Natural killer cell treated with Interleukin-12 subunit alpha and Interleukin-12 subunit beta and Interleukin-15 and Interleukin-18, amount 100 ng/mL, for 72 hours (primary cell): ENCODE data around the gene KCNH8. TPM values are rescaled to one million over a fixed set of nuclear protein-coding genes. Genes with fewer than 3 reads are reported as not detected.

Experiments used
- ATAC-seq, 2 donors: fragments of 150-1000 bp; cut with Tn5 transposase in 1 of 2; sonication (Bioruptor Pico), chemical (Tn5 transposase) in 1 of 2; 2 replicates each; pipeline ENCODE4 v1.10.0; 2021
- DNase-seq: peaks from one replicate; pipeline ENCODE4 v3.0.0; 2022; ENCODE audit warnings: low spot score
- H3K27ac Mint-ChIP-seq, 2 donors: 1 replicate in 1 of 2; 2 replicates in 1 of 2; pipeline ENCODE4 v1.8.0; 2022; ENCODE audit warnings: mixed read lengths in 2 of 2, mild to moderate bottlenecking in 1 of 2, moderate library complexity in 1 of 2
- H3K27me3 Mint-ChIP-seq, 2 donors: 1 replicate in 1 of 2; 2 replicates in 1 of 2; pipeline ENCODE4 v1.8.0; 2022; ENCODE audit warnings: mixed read lengths in 2 of 2
- H3K36me3 Mint-ChIP-seq: one replicate; pipeline ENCODE4 v1.8.0; 2022; ENCODE audit warnings: mixed read lengths
- H3K4me1 Mint-ChIP-seq, 2 donors: 1 replicate in 1 of 2; 2 replicates in 1 of 2; pipeline ENCODE4 v1.8.0; 2022; ENCODE audit warnings: low read depth in 2 of 2, mixed read lengths in 2 of 2, mild to moderate bottlenecking in 1 of 2
- H3K4me3 Mint-ChIP-seq: one replicate; pipeline ENCODE4 v1.8.0; 2022; ENCODE audit warnings: mixed read lengths
- H3K9me3 Mint-ChIP-seq: 2 replicates; pipeline ENCODE4 v1.8.0; 2022; ENCODE audit warnings: mixed read lengths
- total RNA-seq, 2 donors: library from RNA; stranded (reverse); gene quantifications; one replicate each; pipeline ENCODE4 v1.2.3, GENCODE V29; 2022

KCNH8 gene
- total RNA-seq, 2 donors from 2014 or later = not detected

GRCh38 chr3:19148768-19149091 is 420 bp downstream of the KCNH8 start:
- H3K27me3 Mint-ChIP-seq = peaks cover 21 to 37% of the 10 kb centered on the region in 2 donors
- DNase-seq = no peak

GRCh38 chr3:19149368-19149767 is 1.1 kb downstream of the KCNH8 start:
- H3K4me3 Mint-ChIP-seq = no peak overlapping the region
- H3K27ac Mint-ChIP-seq = no peak overlapping the region
- peaks cover 20% of the 10 kb centered on the region in 2 donors for H3K4me1 Mint-ChIP-seq
- peaks cover 16% of the 10 kb centered on the region for H3K36me3 Mint-ChIP-seq
- ATAC-seq (no peak), DNase-seq (no peak)
- peaks cover 3% of the 10 kb centered on the region for H3K9me3 Mint-ChIP-seq
- H3K27me3 Mint-ChIP-seq = peaks cover 24 to 37% of the 10 kb centered on the region in 2 donors

More at GRCh38 chr3:19148768-19149091, 420 bp downstream of the KCNH8 start:
- no peak overlapping the region for H3K27ac Mint-ChIP-seq
- H3K36me3 Mint-ChIP-seq = peaks cover 16% of the 10 kb centered on the region
- peak overlapping the region; percentile 74 for H3K4me3 Mint-ChIP-seq
- peaks cover 3% of the 10 kb centered on the region for H3K9me3 Mint-ChIP-seq
- ATAC-seq = no peak
- peaks cover 20% of the 10 kb centered on the region in 2 donors for H3K4me1 Mint-ChIP-seq

GRCh38 chr3:19151171-19151570 is 2.9 kb downstream of the KCNH8 start:
- H3K4me1 Mint-ChIP-seq = peaks cover 14 to 16% of the 10 kb centered on the region in 2 donors
- no peak for ATAC-seq
- no peak overlapping the region for H3K4me3 Mint-ChIP-seq
- peaks cover 9% of the 10 kb centered on the region for H3K36me3 Mint-ChIP-seq
- no peak overlapping the region for H3K27ac Mint-ChIP-seq
- peaks cover 8% of the 10 kb centered on the region for H3K9me3 Mint-ChIP-seq
- peaks cover 30 to 40% of the 10 kb centered on the region in 2 donors for H3K27me3 Mint-ChIP-seq
- no peak for DNase-seq

- Mint-ChIP-seq H3K27me3 (peaks cover 19 to 21% of the 10 kb centered on the region in 2 donors), H3K36me3 (no peaks in the 10 kb centered on the region), H3K27ac (no peak overlapping the region), H3K9me3 (peaks cover 5% of the 10 kb centered on the region), H3K4me1 (no peaks in the 10 kb centered on the region), H3K4me3 (no peak overlapping the region)
- DNase-seq (no peak), ATAC-seq (no peak)
Observed at GRCh38 chr3:19154693-19155250, 6.5 kb downstream of the KCNH8 start.

- Mint-ChIP-seq H3K27ac (no peak overlapping the region), H3K9me3 (peaks cover 5% of the 10 kb centered on the region), H3K4me1 (no peaks in the 10 kb centered on the region), H3K36me3 (no peaks in the 10 kb centered on the region), H3K4me3 (no peak overlapping the region), H3K27me3 (peaks cover 15 to 17% of the 10 kb centered on the region in 2 donors)
- ATAC-seq (no peak), DNase-seq (no peak)
Observed at GRCh38 chr3:19155375-19155774, 7.1 kb downstream of the KCNH8 start.

GRCh38 chr3:19159966-19160635 is 11.8 kb downstream of the KCNH8 start:
- no peaks in the 10 kb centered on the region for H3K36me3 Mint-ChIP-seq

GRCh38 chr3:19165654-19166053 is 17.3 kb downstream of the KCNH8 start:
- peaks cover 3% of the 10 kb centered on the region for H3K9me3 Mint-ChIP-seq
- H3K27me3 Mint-ChIP-seq = peaks cover 0 to 6% of the 10 kb centered on the region in 2 donors
- no peak overlapping the region for H3K4me3 Mint-ChIP-seq
- DNase-seq = no peak
- H3K27ac Mint-ChIP-seq = no peak overlapping the region
- no peaks in the 10 kb centered on the region for H3K4me1 Mint-ChIP-seq
- no peaks in the 10 kb centered on the region for H3K36me3 Mint-ChIP-seq
- no peak for ATAC-seq

More at GRCh38 chr3:19159966-19160635, 11.8 kb downstream of the KCNH8 start:
- no peak for DNase-seq
- Mint-ChIP-seq H3K4me3 (no peak overlapping the region), H3K27me3 (peaks cover 10 to 15% of the 10 kb centered on the region in 2 donors), H3K9me3 (peaks cover 5% of the 10 kb centered on the region), H3K4me1 (no peaks in the 10 kb centered on the region), H3K27ac (no peak overlapping the region)
- no peak for ATAC-seq

GRCh38 chr3:19171794-19172193 is 23.5 kb downstream of the KCNH8 start:
- DNase-seq (no peak), ATAC-seq (no peak)
- no peaks in the 10 kb centered on the region for H3K36me3 Mint-ChIP-seq
- peaks cover 0 to 7% of the 10 kb centered on the region in 2 donors for H3K27me3 Mint-ChIP-seq
- H3K27ac Mint-ChIP-seq = no peak overlapping the region
- no peak overlapping the region for H3K4me3 Mint-ChIP-seq
- no peaks in the 10 kb centered on the region for H3K4me1 Mint-ChIP-seq
- H3K9me3 Mint-ChIP-seq = peaks cover 3% of the 10 kb centered on the region

GRCh38 chr3:19173945-19174344 is 25.6 kb downstream of the KCNH8 start:
- Mint-ChIP-seq H3K27me3 (peaks cover 3 to 7% of the 10 kb centered on the region in 2 donors), H3K27ac (no peak overlapping the region), H3K36me3 (no peaks in the 10 kb centered on the region), H3K9me3 (peaks cover 3% of the 10 kb centered on the region), H3K4me1 (no peaks in the 10 kb centered on the region), H3K4me3 (no peak overlapping the region)
- ATAC-seq (no peak), DNase-seq (no peak)

GRCh38 chr3:19183584-19183983 is 35.3 kb downstream of the KCNH8 start:
- H3K27me3 Mint-ChIP-seq = no peaks in the 10 kb centered on the region
- peaks cover 4 to 6% of the 10 kb centered on the region in 2 donors for H3K4me1 Mint-ChIP-seq
- ATAC-seq = no peak
- H3K36me3 Mint-ChIP-seq = no peaks in the 10 kb centered on the region
- no peak overlapping the region for H3K27ac Mint-ChIP-seq
- H3K4me3 Mint-ChIP-seq = peak overlapping the region; percentile 25
- no peak for DNase-seq
- H3K9me3 Mint-ChIP-seq = no peaks in the 10 kb centered on the region

GRCh38 chr3:19190126-19190525 is 41.8 kb downstream of the KCNH8 start:
- Mint-ChIP-seq H3K9me3 (no peaks in the 10 kb centered on the region), H3K4me1 (peaks cover 3 to 12% of the 10 kb centered on the region in 2 donors), H3K36me3 (no peaks in the 10 kb centered on the region), H3K27me3 (no peaks in the 10 kb centered on the region), H3K4me3 (no peak overlapping the region), H3K27ac (peak overlapping the region in 1 of 2 donors; percentile 40)
- no peak for DNase-seq
- ATAC-seq = no peak

GRCh38 chr3:19190602-19191001 is 42.3 kb downstream of the KCNH8 start:
- Mint-ChIP-seq H3K9me3 (no peaks in the 10 kb centered on the region), H3K27ac (peak overlapping the region in 1 of 2 donors; percentile 40), H3K4me3 (no peak overlapping the region), H3K27me3 (no peaks in the 10 kb centered on the region), H3K4me1 (peaks cover 3 to 12% of the 10 kb centered on the region in 2 donors), H3K36me3 (no peaks in the 10 kb centered on the region)
- DNase-seq = no peak
- ATAC-seq = peak; percentile 89 to 93

GRCh38 chr3:19199131-19199530 is 50.8 kb downstream of the KCNH8 start:
- ATAC-seq (no peak), DNase-seq (no peak)
- peaks cover 3% of the 10 kb centered on the region for H3K9me3 Mint-ChIP-seq
- no peaks in the 10 kb centered on the region for H3K4me1 Mint-ChIP-seq
- no peak overlapping the region for H3K4me3 Mint-ChIP-seq
- no peak overlapping the region for H3K27ac Mint-ChIP-seq
- no peaks in the 10 kb centered on the region for H3K27me3 Mint-ChIP-seq
- H3K36me3 Mint-ChIP-seq = no peaks in the 10 kb centered on the region

- Mint-ChIP-seq H3K4me1 (no peaks in the 10 kb centered on the region), H3K27me3 (peaks cover 0 to 8% of the 10 kb centered on the region in 2 donors), H3K27ac (no peak overlapping the region), H3K36me3 (no peaks in the 10 kb centered on the region), H3K9me3 (no peaks in the 10 kb centered on the region), H3K4me3 (no peak overlapping the region)
- ATAC-seq (no peak), DNase-seq (no peak)
Observed at GRCh38 chr3:19202303-19202702, 54.0 kb downstream of the KCNH8 start.
